SK-N-SH (cell line): Measurements from ENCODE around the gene FOXO4. TPM values are rescaled to one million over a fixed set of nuclear protein-coding genes. Genes with fewer than 3 reads are reported as not detected.

Source experiments
- CTCF ChIA-PET: fragments of 300-600, 350-600 bp; formaldehyde crosslinking; extraction: SDS; loops from one replicate; lab custom pipeline; 2021; lab: Yijun Ruan, JAX
- POLR2A ChIA-PET: fragments of 350-600 bp; sonication (Branson Sonifier 250); formaldehyde crosslinking; extraction: SDS; loops from one replicate; lab custom pipeline; 2020; ENCODE audit warnings: antibody characterized with exemption, inconsistent platforms; lab: Yijun Ruan, JAX
- DNase-seq: peaks from one replicate; pipeline ENCODE4 v3.0.0; 2012
- H2AFZ ChIP-seq: fragments of 200-600 bp; sonication (generic); 2 replicates; pipeline ENCODE4 v1.8.1; 2016; ENCODE audit warnings: antibody characterized with exemption, mild to moderate bottlenecking, low read depth
- H3F3A ChIP-seq: fragments of 200-600 bp; sonication (generic); replicated peaks from 2 replicates; pipeline ENCODE3; 2016; ENCODE audit warnings: antibody characterized with exemption, mild to moderate bottlenecking; ENCODE audit not compliant: insufficient read depth
- H3K27ac ChIP-seq, 2 experiments: fragments of 200-500 bp in 1 of 2; fragments of 200-600 bp in 1 of 2; sonication (Bioruptor generic) in 1 of 2; sonication (generic), shearing (Covaris generic) in 1 of 2; 2 replicates each; pipeline versions ENCODE4 v1.5.1 to v1.6.1; 2014 to 2016; ENCODE audit warnings: low read depth in 2 of 2, inconsistent platforms in 1 of 2, low read length in 1 of 2, mild to moderate bottlenecking in 1 of 2, mixed read lengths in 1 of 2
- H3K27me3 ChIP-seq: fragments of 200-600 bp; sonication (generic), shearing (Covaris generic); 2 replicates; pipeline ENCODE4 v1.6.1; 2016; ENCODE audit warnings: mixed run types; ENCODE audit not compliant: insufficient read depth
- H3K36me3 ChIP-seq, 2 experiments: fragments of 200-500 bp in 1 of 2; fragments of 200-600 bp in 1 of 2; sonication (Bioruptor generic) in 1 of 2; sonication (generic) in 1 of 2; replicated peaks in 1 of 2; 2 replicates each; pipeline versions ENCODE3 to v1.5.1; 2014 to 2016; ENCODE audit warnings: low read length in 1 of 2, mild to moderate bottlenecking in 1 of 2; ENCODE audit not compliant: insufficient read depth in 2 of 2, control insufficient read depth in 1 of 2
- H3K4me1 ChIP-seq, 2 experiments: fragments of 200-500 bp in 1 of 2; fragments of 200-600 bp in 1 of 2; sonication (Bioruptor generic) in 1 of 2; sonication (generic), shearing (Covaris generic) in 1 of 2; 2 replicates each; pipeline versions ENCODE4 v1.5.1 to v1.6.1; 2014 to 2016; ENCODE audit warnings: low read depth in 1 of 2, low read length in 1 of 2, mixed run types in 1 of 2; ENCODE audit not compliant: insufficient read depth in 2 of 2, control insufficient read depth in 1 of 2
- H3K4me2 ChIP-seq: fragments of 200-600 bp; sonication (generic), shearing (Covaris generic); 2 replicates; pipeline ENCODE4 v1.6.1; 2017; ENCODE audit warnings: mixed run types
- H3K4me3 ChIP-seq, 2 experiments: fragments of 200-500 bp in 1 of 2; fragments of 200-600 bp in 1 of 2; sonication (Bioruptor generic) in 1 of 2; sonication (generic), shearing (Covaris generic) in 1 of 2; 2 replicates each; pipeline versions ENCODE4 v1.5.1 to v1.8.1; 2014 to 2016; ENCODE audit warnings: low read depth in 2 of 2, inconsistent platforms in 1 of 2, low read length in 1 of 2, mild to moderate bottlenecking in 1 of 2, mixed read lengths in 1 of 2, moderate library complexity in 1 of 2
- H3K79me2 ChIP-seq: fragments of 200-600 bp; sonication (generic); 2 replicates; pipeline ENCODE4 v1.8.1; 2017; ENCODE audit warnings: mild to moderate bottlenecking; ENCODE audit not compliant: insufficient read depth
- H3K9ac ChIP-seq: fragments of 200-600 bp; sonication (generic); 2 replicates; pipeline ENCODE4 v1.6.1; 2017; ENCODE audit warnings: mixed run types
- H3K9me2 ChIP-seq: fragments of 200-600 bp; sonication (generic); 2 replicates; pipeline ENCODE4 v1.6.1; 2017; ENCODE audit warnings: mixed run types
- H3K9me3 ChIP-seq: fragments of 200-600 bp; sonication (generic); 2 replicates; pipeline ENCODE4 v1.6.1; 2017; ENCODE audit warnings: mixed run types, mild to moderate bottlenecking, moderate library complexity
- H4K20me1 ChIP-seq: fragments of 200-600 bp; sonication (generic); 2 replicates; pipeline ENCODE4 v1.6.1; 2017; ENCODE audit warnings: mild to moderate bottlenecking, mixed run types; ENCODE audit not compliant: insufficient read depth
- CHD2 ChIP-seq: fragments of 150-350 bp; IDR thresholded peaks from 2 replicates; pipeline ENCODE4 v1.6.1; 2018; ENCODE audit warnings: low read length; ENCODE audit not compliant: partially characterized antibody
- ELF1 ChIP-seq: IDR thresholded peaks from 2 replicates; pipeline ENCODE4 v1.4.0; 2012
- EP300 ChIP-seq, 2 experiments: IDR thresholded peaks; 2 replicates each; pipeline versions ENCODE4 v1.4.0 to v1.6.1; 2012; ENCODE audit warnings: borderline replicate concordance in 1 of 2, low read depth in 1 of 2, low read length in 1 of 2
- FOSL2 ChIP-seq: IDR thresholded peaks from 2 replicates; pipeline ENCODE4 v1.4.0; 2012; ENCODE audit warnings: low read depth, mild to moderate bottlenecking, moderate library complexity, borderline replicate concordance
- FOXM1 ChIP-seq: IDR thresholded peaks from 2 replicates; pipeline ENCODE4 v1.4.0; 2012; ENCODE audit warnings: low read depth, mild to moderate bottlenecking
- MAX ChIP-seq: IDR thresholded peaks from 2 replicates; pipeline ENCODE4 v1.4.0; 2012; ENCODE audit warnings: low read depth
- MEF2A ChIP-seq: IDR thresholded peaks from 2 replicates; pipeline ENCODE4 v1.4.0; 2012; ENCODE audit warnings: low read depth, borderline replicate concordance
- NFIC ChIP-seq: IDR thresholded peaks from 2 replicates; pipeline ENCODE4 v1.4.0; 2012; ENCODE audit warnings: borderline replicate concordance
- NRF1 ChIP-seq: IDR thresholded peaks from 2 replicates; pipeline ENCODE4 v1.6.1; 2012; ENCODE audit warnings: low read depth, mild to moderate bottlenecking, low read length
- POLR2AphosphoS5 ChIP-seq: IDR thresholded peaks from 2 replicates; pipeline ENCODE4 v1.6.1; 2012; ENCODE audit warnings: low read depth, low read length
- RAD21 ChIP-seq: IDR thresholded peaks from 2 replicates; pipeline ENCODE4 v1.6.1; 2012; ENCODE audit warnings: mild to moderate bottlenecking, low read length
- REST ChIP-seq: IDR thresholded peaks from 2 replicates; pipeline ENCODE4 v1.6.1; 2012; ENCODE audit warnings: mild to moderate bottlenecking, low read depth, low read length, moderate library complexity
- RXRA ChIP-seq: IDR thresholded peaks from 2 replicates; pipeline ENCODE4 v1.4.0; 2012; ENCODE audit warnings: low read depth, mild to moderate bottlenecking, borderline replicate concordance
- SIN3A ChIP-seq: IDR thresholded peaks from 2 replicates; pipeline ENCODE4 v1.6.1; 2012; ENCODE audit warnings: low read depth, mild to moderate bottlenecking, low read length, moderate library complexity, borderline replicate concordance
- TAF1 ChIP-seq: IDR thresholded peaks from 2 replicates; pipeline ENCODE4 v1.6.1; 2012; ENCODE audit warnings: low read depth, mild to moderate bottlenecking, low read length, moderate library complexity, borderline replicate concordance
- USF1 ChIP-seq: IDR thresholded peaks from 2 replicates; pipeline ENCODE4 v1.4.0; 2012; ENCODE audit warnings: low read depth, borderline replicate concordance
- USF2 ChIP-seq: fragments of 150-350 bp; IDR thresholded peaks from 2 replicates; pipeline ENCODE4 v1.6.1; 2017; ENCODE audit warnings: antibody characterized with exemption, low read length, low read depth, borderline replicate concordance
- polyA plus RNA-seq, 3 experiments: library from polyadenylated mRNA; depleted of rRNA; stranded (reverse); fragments of >200 nt; gene quantifications; 2 replicates each; pipeline ENCODE4 v1.2.3, GENCODE V29; 2012

The FOXO4 gene
- polyA plus RNA-seq, 1 of the 3 experiments (the other 2 are of a cell fraction) = 1.9 TPM

- Histone ChIP-seq H4K20me1 (no peaks in the 10 kb centered on the region), H3F3A (no peaks in the 10 kb centered on the region), H3K4me1 (no peaks in the 10 kb centered on the region), H3K4me3 (no peak overlapping the region), H3K27ac (no peak overlapping the region), H3K4me2 (no peak overlapping the region), H3K27me3 (no peaks in the 10 kb centered on the region; the same call in 1 of the 2 replicates), H3K9me2 (no peaks in the 10 kb centered on the region), H3K9me3 (no peaks in the 10 kb centered on the region), H3K36me3 (peaks cover 7 to 13% of the 10 kb centered on the region in 2 experiments), H3K9ac (no peak overlapping the region), H2AFZ (no peak overlapping the region), H3K79me2 (no peaks in the 10 kb centered on the region; the same call in 1 of the 2 replicates)
- CTCF ChIA-PET = no interaction called here
- DNase-seq = no peak
- POLR2A ChIA-PET = no interaction called here
- TF ChIP-seq REST (no peak), RAD21 (no peak), MAX (no peak), EP300 (IDR thresholded peaks at IDR 0.05; ENCODE audit: borderline replicate concordance in 1 of 2, low read depth in 1 of 2, low read length in 1 of 2) (no peak), MEF2A (no peak), RXRA (no peak), USF2 (no peak), NFIC (no peak), TAF1 (no peak), USF1 (no peak), CHD2 (no peak), ELF1 (no peak), POLR2AphosphoS5 (no peak), SIN3A (no peak), NRF1 (no peak), FOXM1 (no peak), FOSL2 (no peak)
Observed at GRCh38 chrX:71056867-71057266, 38.8 kb upstream of the FOXO4 start.
